HK-2 (cell line): ENCODE data around the gene NLK.
"Not testable (repeated sequence)": the region's sequence is repeated elsewhere in the genome, so short reads cannot be mapped to it uniquely, and the experiment has no call there.

Source experiments
- DNase-seq: peaks from one replicate; pipeline ENCODE4 v3.0.0-alpha.2; 2018; ENCODE audit not compliant: unreplicated experiment

Gene NLK

GRCh38 chr17:28155405-28155804 lies 112.9 kb downstream of the NLK start:
- not testable (repeated sequence) for DNase-seq

GRCh38 chr17:28159004-28159403 lies 116.5 kb downstream of the NLK start:
- DNase-seq: no peak

- DNase-seq: no peak
These were observed 117.4 kb downstream of the NLK start for GRCh38 chr17:28159924-28160323.

GRCh38 chr17:28160610-28161009 lies 118.1 kb downstream of the NLK start:
- DNase-seq: no peak

GRCh38 chr17:28161311-28161710 lies 118.8 kb downstream of the NLK start:
- DNase-seq: no peak

DNA sequence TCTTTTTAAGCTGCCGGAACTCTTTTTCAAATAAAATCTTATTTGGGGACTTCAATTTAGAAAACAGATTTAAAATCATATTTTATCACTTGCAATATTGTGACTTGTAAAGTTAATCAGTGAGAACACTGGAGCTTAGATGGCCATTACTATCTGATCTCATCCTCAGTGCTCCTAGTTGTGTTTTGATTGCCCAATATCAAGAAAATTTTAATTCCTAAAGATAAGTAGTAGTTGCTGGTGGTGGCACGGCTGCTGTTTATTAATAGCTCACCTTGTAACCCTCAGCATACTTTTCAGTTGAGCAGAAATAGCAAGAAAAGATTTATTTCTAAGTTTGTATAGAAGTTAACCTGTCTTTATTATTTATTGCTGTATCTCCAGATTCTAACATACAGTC lies 124.0 kb downstream of the NLK start:
- DNase-seq: no peak

GRCh38 chr17:28169621-28170349 lies 127.3 kb downstream of the NLK start:
- DNase-seq: no peak

- no peak for DNase-seq
These were observed 128.3 kb downstream of the NLK start for GRCh38 chr17:28170771-28171170.

- no peak for DNase-seq
These were observed 130.6 kb downstream of the NLK start for GRCh38 chr17:28173031-28173561.

DNA sequence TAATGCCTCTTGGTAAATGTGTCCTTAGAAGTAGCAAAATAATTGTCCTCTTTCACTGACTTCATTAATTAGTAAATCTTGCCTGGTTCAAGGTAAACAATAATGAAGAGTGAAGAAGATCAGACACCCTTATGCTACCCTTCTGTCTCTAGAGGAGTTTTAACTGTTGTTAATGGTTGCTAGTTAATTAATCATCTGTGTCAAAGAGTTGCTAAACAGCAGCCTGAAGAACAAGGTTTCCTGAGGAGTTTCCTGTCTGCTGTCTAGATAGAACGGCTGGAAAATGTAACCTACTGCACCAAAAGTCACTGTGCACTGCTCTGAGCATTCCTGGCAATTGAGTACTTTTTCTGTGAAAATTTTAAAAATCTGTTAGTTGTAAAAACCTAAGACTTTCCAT lies 131.3 kb downstream of the NLK start:
- no peak for DNase-seq

GRCh38 chr17:28174352-28175046 lies 132.0 kb downstream of the NLK start:
- DNase-seq: no peak

DNA sequence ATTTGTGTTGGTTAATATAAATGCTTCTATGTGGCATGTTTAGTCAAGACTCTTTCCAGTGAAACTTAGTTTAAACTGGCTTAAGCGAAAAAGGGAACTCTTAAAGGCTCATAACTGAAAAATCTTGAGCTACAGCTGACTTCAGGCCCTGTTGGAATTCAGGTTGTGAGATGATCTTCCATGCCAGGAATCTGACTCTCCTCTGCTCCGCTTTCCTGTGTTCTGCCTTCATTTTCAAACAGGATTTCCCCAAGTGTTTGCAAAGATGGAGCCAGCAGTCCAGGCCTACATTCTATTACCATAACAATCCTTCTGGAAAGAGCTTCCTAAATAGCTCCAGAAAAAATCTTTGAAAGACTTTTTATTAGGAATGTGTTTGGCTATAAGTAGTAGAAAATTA lies 134.9 kb downstream of the NLK start:
- DNase-seq: no peak

- DNase-seq: no peak
These were observed 136.3 kb downstream of the NLK start for GRCh38 chr17:28178800-28179199.

DNA sequence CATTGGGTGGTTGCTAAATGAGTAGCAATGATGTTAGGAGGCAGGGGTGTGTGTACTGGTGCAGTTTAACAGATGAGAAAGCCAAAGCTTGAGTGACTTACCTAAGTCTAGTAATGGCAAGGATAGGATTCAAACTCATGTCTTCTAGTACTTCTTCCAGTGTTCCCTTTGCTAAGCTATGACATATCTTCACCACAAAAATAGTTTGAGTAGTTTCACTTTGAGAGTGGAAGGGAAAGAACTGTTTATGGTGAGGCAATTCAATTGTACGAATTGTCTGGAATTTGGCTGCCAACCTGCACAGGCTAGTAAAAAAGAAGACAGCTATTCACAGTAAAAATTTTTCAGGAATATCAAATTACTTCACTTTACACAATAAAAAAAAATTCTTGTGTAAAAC lies 138.0 kb downstream of the NLK start:
- no peak for DNase-seq

- no peak for DNase-seq
These were observed 139.1 kb downstream of the NLK start for GRCh38 chr17:28181568-28181967.

DNA sequence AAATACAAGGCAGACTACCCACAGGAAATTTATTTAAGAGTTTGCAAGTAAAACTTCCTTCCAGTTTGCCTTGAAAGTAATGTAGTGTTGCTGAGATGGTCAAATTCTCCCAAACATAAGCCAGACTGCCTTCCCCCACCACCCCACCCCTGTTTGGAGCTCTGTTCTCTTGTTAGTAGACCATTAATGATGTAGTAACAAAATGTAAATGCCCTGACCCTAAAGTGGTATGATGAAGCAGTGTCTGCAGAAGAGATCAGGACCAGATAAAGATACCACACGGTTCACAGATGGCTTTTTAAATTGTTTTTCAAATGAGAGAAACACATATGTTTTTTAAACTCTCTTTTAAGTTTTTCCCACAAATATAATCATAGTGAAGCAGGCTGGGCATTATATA lies 140.1 kb downstream of the NLK start:
- DNase-seq: no peak

- DNase-seq: no peak
These were observed 143.2 kb downstream of the NLK start for GRCh38 chr17:28185658-28186057.

DNA sequence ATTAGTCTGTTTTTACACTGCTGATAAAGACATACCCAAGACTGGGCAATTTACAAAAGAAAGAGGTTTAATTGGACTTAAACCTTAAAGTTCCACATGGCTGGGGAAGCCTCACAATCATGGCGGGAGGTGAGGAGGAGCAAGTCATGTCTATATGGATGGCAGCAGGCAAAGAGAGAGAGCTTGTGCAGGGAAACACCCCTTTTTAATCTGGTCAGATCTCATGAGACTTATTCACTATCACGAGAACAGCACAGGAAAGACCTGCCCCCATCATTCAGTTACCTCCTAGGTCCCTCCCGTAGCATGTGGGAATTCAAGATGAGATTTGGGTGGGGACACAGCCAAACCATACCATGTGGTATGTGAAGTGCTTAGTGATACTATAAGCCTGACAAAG lies 144.0 kb downstream of the NLK start:
- not testable (repeated sequence) for DNase-seq

- no peak for DNase-seq
These were observed 145.5 kb downstream of the NLK start for GRCh38 chr17:28187931-28188330.

DNA sequence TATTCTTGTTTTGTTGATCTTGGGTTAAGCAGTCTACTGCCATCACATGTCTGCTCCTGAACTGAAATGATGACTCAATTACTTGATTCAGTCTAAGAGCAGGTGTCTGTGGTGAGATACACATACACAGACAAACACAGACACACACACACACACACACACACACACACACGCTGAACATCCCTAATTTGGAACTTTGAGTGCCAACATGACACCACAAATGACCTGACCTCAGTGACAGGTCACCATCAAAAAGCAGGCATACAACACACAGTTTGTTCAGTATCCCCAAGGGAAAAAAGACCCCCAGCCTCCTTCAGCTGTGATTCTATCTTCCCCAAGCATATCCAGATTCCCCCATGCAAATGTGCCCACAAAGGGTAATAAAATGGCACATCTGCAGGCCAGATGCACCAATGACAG lies 146.4 kb downstream of the NLK start:
- DNase-seq: no peak

DNA sequence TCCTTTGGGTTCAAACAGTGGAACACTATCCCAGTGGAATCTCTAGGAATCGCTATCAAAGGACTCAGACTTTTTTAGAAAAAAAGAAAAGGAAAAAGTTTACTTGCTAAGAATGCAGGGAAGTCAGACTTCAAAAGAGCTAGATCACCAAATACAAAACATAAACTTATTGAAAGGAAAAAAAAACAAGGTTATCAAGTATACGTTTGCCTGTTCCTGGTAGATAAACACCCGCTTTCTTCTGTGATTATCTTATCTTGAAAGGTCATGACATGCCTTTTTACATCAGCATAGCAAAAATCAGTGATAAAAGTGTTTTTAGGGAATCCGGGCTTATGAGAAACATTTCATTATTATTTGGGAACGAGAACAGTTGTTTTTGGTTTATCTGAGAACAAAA lies 147.2 kb downstream of the NLK start:
- DNase-seq: no peak

DNA sequence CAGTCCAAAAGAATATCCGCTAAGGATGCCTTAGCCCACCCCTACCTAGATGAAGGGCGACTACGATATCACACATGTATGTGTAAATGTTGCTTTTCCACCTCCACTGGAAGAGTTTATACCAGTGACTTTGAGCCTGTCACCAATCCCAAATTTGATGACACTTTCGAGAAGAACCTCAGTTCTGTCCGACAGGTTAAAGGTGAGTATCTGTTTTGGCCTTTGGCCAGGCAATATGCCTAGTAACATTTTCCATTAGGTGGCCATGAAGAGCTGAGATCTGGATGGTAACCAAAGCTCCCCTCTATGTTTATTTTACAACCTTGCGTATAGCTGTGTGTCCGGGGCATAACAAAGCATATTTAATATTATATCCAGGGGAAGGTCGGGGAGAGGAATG lies 148.5 kb downstream of the NLK start:
- DNase-seq: no peak

DNA sequence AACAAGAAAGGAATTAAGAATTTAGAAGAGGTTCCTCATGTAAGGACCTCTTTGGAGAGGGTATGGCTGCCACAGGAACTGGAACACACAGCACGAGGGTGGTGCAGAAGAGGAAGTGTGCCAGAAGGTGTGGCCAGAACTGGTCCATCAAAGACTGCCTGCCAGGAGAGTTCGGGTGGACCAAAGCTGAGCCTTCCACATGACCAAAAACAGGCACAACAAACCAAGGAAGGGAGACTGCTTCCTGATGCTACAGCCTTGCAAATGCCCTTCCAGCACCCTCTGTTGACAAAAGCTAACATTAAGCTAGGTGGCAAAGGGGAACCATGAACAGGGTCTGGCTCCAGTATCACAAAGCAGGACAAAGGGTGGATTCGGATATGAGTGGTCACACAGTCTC lies 150.8 kb downstream of the NLK start:
- no peak for DNase-seq
